SU-DHL-6 (cell line): ENCODE measurements around the gene CRYGN.

Experiments
- H2AFZ ChIP-seq: fragments of 200-600 bp; sonication (generic); 2 replicates; pipeline ENCODE4 v1.6.1; 2014; ENCODE audit warnings: low read depth, mild to moderate bottlenecking, moderate library complexity, mixed read lengths, antibody characterized with exemption, low read length; ENCODE audit not compliant: severe bottlenecking
- H3F3A ChIP-seq: fragments of 200-600 bp; shearing (Covaris generic); 2 replicates; pipeline ENCODE4 v1.6.0; 2016; ENCODE audit warnings: antibody characterized with exemption, mild to moderate bottlenecking; ENCODE audit not compliant: insufficient read depth
- H3K27ac ChIP-seq: fragments of 200-600 bp; sonication (generic); 2 replicates; pipeline ENCODE4 v1.5.1; 2016; ENCODE audit warnings: low read depth, mild to moderate bottlenecking, low read length, moderate library complexity, mixed read lengths
- H3K27me3 ChIP-seq: fragments of 200-600 bp; sonication (generic), shearing (Covaris generic); 2 replicates; pipeline ENCODE4 v1.6.0; 2014; ENCODE audit warnings: mild to moderate bottlenecking, low read length
- H3K36me3 ChIP-seq: fragments of 200-600 bp; sonication (generic); 2 replicates; pipeline ENCODE4 v1.6.1; 2014; ENCODE audit warnings: mild to moderate bottlenecking, low read length, mixed read lengths
- H3K4me2 ChIP-seq: fragments of 300-600, 200-600 bp; shearing (Covaris generic), sonication (generic); 2 replicates; pipeline ENCODE4 v1.6.0; 2014; ENCODE audit warnings: low read length, low read depth, mild to moderate bottlenecking; ENCODE audit not compliant: poor library complexity, severe bottlenecking
- H3K4me3 ChIP-seq: fragments of 200-600 bp; sonication (generic); 2 replicates; pipeline ENCODE4 v1.5.1; 2014; ENCODE audit warnings: antibody characterized with exemption, low read length, mild to moderate bottlenecking, mixed read lengths; ENCODE audit not compliant: insufficient read depth, poor library complexity, severe bottlenecking
- H3K79me2 ChIP-seq: fragments of 200-600 bp; sonication (generic); 2 replicates; pipeline ENCODE4 v1.6.1; 2014; ENCODE audit warnings: mild to moderate bottlenecking, low read length, moderate library complexity; ENCODE audit not compliant: insufficient read depth
- H3K9ac ChIP-seq: fragments of 200-600 bp; sonication (generic); 2 replicates; pipeline ENCODE4 v1.7.0; 2014; ENCODE audit warnings: mild to moderate bottlenecking, low read length
- H3K9me2 ChIP-seq: fragments of 200-600 bp; sonication (generic); replicated peaks from 2 replicates; pipeline ENCODE4 v1.6.1; 2014; ENCODE audit warnings: low read length; ENCODE audit not compliant: insufficient read depth
- H3K9me3 ChIP-seq: fragments of 200-600 bp; sonication (generic); 2 replicates; pipeline ENCODE4 v1.6.1; 2014; ENCODE audit warnings: low read length, mixed read lengths; ENCODE audit not compliant: insufficient read depth
- H4K20me1 ChIP-seq: fragments of 200-600 bp; sonication (generic); 2 replicates; pipeline ENCODE4 v1.6.1; 2014; ENCODE audit warnings: low read depth, mild to moderate bottlenecking, antibody characterized with exemption, low read length, moderate library complexity, mixed read lengths
- EZH2phosphoT487 ChIP-seq: fragments of 200-600 bp; sonication (generic), shearing (Covaris generic); conservative IDR thresholded peaks from 2 replicates; pipeline ENCODE4 v1.6.1; 2018; ENCODE audit warnings: mild to moderate bottlenecking, antibody characterized with exemption, low read length, moderate library complexity, mixed read lengths
- TF ChIP-seq, protein P1 (sequence below): fragments of 200-600 bp; sonication (generic); IDR thresholded peaks from one replicate; pipeline ENCODE4 v1.5.1; 2017; ENCODE audit warnings: antibody characterized with exemption, mild to moderate bottlenecking, low read length, moderate library complexity; ENCODE audit not compliant: insufficient read depth, poor library complexity, severe bottlenecking

The CRYGN gene

DNA sequence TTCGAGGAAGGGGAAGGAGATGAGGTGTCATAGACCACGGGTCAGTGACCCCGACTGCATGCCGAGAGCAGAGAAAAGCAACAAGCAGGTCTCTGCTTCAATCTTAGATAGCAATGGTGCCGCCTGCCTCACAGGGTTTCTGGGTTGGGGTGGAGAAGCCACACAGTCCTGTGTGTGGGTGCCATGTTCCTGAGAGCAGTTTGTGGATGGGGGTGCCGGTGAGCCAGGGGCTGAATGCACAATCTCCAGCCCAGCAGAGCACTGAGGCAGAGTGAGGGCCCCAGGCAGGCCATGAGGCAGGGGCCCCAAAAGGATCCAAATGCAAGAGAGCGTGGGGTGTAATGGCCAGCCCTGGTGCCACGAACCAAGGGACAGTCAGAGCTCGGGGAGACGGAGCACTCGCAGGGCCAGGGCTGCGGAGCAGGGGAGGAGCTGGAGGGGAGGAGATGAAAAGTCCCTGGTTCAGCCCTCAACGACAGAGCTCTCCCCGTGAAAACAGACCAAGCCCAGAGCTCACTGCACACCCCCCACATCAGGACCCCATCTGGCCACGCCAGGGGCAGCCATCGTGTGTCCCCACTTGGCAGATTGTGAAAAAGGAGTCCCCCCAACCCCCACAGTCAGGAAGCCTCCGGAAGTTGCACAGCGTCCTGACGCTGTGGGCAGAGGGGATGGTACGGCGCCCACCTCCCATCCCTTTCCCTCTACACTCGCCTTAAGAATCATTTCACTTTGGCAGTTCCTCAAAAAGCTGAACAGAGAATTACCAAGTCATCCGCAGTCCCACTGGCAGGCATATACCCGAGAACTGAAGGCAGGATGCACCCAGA is 50.0 kb downstream of the CRYGN start:
- no peak overlapping the region for H3K27ac ChIP-seq
- H3K4me3 ChIP-seq: no peak overlapping the region
- no peaks in the 10 kb centered on the region for H3K27me3 ChIP-seq
- no peaks in the 10 kb centered on the region for H3K9me3 ChIP-seq
- H2AFZ ChIP-seq: no peak overlapping the region
- TF ChIP-seq EZH2phosphoT487: no peak
- TF ChIP-seq, protein P1, sequence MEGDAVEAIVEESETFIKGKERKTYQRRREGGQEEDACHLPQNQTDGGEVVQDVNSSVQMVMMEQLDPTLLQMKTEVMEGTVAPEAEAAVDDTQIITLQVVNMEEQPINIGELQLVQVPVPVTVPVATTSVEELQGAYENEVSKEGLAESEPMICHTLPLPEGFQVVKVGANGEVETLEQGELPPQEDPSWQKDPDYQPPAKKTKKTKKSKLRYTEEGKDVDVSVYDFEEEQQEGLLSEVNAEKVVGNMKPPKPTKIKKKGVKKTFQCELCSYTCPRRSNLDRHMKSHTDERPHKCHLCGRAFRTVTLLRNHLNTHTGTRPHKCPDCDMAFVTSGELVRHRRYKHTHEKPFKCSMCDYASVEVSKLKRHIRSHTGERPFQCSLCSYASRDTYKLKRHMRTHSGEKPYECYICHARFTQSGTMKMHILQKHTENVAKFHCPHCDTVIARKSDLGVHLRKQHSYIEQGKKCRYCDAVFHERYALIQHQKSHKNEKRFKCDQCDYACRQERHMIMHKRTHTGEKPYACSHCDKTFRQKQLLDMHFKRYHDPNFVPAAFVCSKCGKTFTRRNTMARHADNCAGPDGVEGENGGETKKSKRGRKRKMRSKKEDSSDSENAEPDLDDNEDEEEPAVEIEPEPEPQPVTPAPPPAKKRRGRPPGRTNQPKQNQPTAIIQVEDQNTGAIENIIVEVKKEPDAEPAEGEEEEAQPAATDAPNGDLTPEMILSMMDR: no peak
- H3F3A ChIP-seq: no peaks in the 10 kb centered on the region
- no peak overlapping the region for H3K9ac ChIP-seq
- H3K9me2 ChIP-seq: no peaks in the 10 kb centered on the region
- no peaks in the 10 kb centered on the region for H3K36me3 ChIP-seq
- no peaks in the 10 kb centered on the region for H3K79me2 ChIP-seq
- no peaks in the 10 kb centered on the region for H4K20me1 ChIP-seq
- no peak overlapping the region for H3K4me2 ChIP-seq

DNA sequence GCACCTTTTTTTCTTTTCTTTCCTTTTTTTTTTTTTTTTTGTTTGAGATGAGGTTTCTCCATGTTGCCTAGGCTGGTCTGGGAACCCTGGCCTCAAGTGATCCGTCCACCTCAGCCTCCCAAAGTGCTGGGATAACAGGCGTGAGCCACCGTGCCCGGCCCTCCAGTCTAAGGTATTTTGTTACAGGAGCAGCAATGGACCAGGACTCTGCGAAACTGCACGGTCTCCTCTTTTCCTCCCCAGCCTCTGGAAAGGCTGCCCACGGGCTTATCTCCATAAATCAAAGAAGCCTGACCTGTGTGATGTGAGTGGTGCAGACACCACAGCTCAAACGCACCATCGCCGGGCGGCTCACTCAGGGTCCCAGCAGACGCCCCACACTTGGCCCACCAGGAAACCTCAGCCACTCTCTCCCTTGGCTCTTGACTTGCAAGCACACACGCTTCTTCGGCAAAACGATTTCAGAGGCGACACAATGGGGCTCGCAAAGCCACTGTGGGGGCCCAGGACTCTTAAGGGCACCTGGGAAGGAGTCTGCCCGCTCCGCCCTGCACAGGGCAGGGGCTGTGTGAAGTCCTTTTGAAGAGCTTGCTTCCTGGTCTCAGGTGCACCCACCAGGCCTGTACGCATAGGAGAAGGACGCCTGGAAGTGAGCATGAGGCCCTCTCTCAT is 50.7 kb downstream of the CRYGN start:
- Histone ChIP-seq H3K9me2 (no peaks in the 10 kb centered on the region), H3K27me3 (no peaks in the 10 kb centered on the region), H3K27ac (no peak overlapping the region), H4K20me1 (no peaks in the 10 kb centered on the region), H3K4me3 (no peak overlapping the region), H3K36me3 (no peaks in the 10 kb centered on the region), H3K79me2 (no peaks in the 10 kb centered on the region), H3K4me2 (no peak overlapping the region), H3K9me3 (no peaks in the 10 kb centered on the region), H3F3A (no peaks in the 10 kb centered on the region), H3K9ac (no peak overlapping the region), H2AFZ (no peak overlapping the region)
- no peak for TF ChIP-seq EZH2phosphoT487
- TF ChIP-seq, protein P1: no peak

DNA sequence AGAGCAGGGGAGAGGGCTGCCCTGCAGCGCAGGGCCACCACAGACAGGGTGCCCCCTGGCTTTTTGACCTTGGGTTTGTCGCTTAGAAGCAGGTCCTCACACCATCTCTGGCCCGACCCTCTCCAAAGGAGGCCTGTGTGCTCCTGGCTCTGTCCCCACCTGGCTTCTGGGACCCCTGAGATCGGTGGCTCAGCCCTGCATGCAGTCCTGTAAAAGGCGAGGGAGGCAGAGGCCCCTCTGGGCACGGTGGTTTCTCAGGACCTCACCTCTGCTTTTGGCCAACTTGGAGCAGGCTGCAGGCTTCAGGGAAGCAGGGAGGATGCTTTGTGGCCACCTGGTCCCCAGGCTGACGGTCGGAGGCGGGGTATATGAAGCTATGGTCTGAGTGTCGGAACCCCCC is 51.5 kb downstream of the CRYGN start:
- Histone ChIP-seq H3K4me3 (no peak overlapping the region), H3K36me3 (no peaks in the 10 kb centered on the region), H3K4me2 (no peak overlapping the region), H3K79me2 (no peaks in the 10 kb centered on the region), H3K27me3 (no peaks in the 10 kb centered on the region), H3K9ac (no peak overlapping the region), H3K9me2 (no peaks in the 10 kb centered on the region), H3K9me3 (no peaks in the 10 kb centered on the region), H4K20me1 (no peaks in the 10 kb centered on the region), H2AFZ (no peak overlapping the region), H3F3A (0 out of 2 replicates have a peak, but pooled peaks cover 3% of the 10 kb centered on the region), H3K27ac (no peak overlapping the region)
- TF ChIP-seq, protein P1: no peak
- TF ChIP-seq EZH2phosphoT487: no peak
